Measurements from ENCODE around the gene PCSK5.
A peak's percentile ranks its signal among the peaks of the same experiment; 100 is the strongest.
"Not testable (repeated sequence)": the region's sequence is repeated elsewhere in the genome, so short reads cannot be mapped to it uniquely, and the experiment has no call there.

The PCSK5 gene

GRCh38 chr9:76255781-76256455, 365.4 kb downstream of the PCSK5 start:
- peak; percentile 2 for DNase-seq (ENCODE audit: low spot score)

- DNase-seq (ENCODE audit: low spot score): no peak
Measured at GRCh38 chr9:76257311-76257710, 366.8 kb downstream of the PCSK5 start.

- no peak for DNase-seq (ENCODE audit: low spot score)
Measured at GRCh38 chr9:76266649-76267283, 376.3 kb downstream of the PCSK5 start.

GRCh38 chr9:76267284-76267652, 376.8 kb downstream of the PCSK5 start:
- no peak for DNase-seq (ENCODE audit: low spot score)

- no peak for DNase-seq (ENCODE audit: low spot score)
Measured at GRCh38 chr9:76269789-76270188, 379.3 kb downstream of the PCSK5 start.

GRCh38 chr9:76271755-76272154, 381.3 kb downstream of the PCSK5 start:
- no peak for DNase-seq (ENCODE audit: low spot score)

GRCh38 chr9:76289042-76289441, 398.6 kb downstream of the PCSK5 start:
- DNase-seq (ENCODE audit: low spot score): no peak

GRCh38 chr9:76289703-76290102, 399.2 kb downstream of the PCSK5 start:
- no peak for DNase-seq (ENCODE audit: low spot score)

GRCh38 chr9:76290555-76290954, 400.1 kb downstream of the PCSK5 start:
- DNase-seq (ENCODE audit: low spot score): no peak

GRCh38 chr9:76292246-76292645, 401.8 kb downstream of the PCSK5 start:
- DNase-seq (ENCODE audit: low spot score): no peak

- no peak for DNase-seq (ENCODE audit: low spot score)
Measured at GRCh38 chr9:76292658-76293057, 402.2 kb downstream of the PCSK5 start.

- DNase-seq (ENCODE audit: low spot score): no peak
Measured at GRCh38 chr9:76294301-76294700, 403.8 kb downstream of the PCSK5 start.

- no peak for DNase-seq (ENCODE audit: low spot score)
Measured at GRCh38 chr9:76296561-76297310, 406.3 kb downstream of the PCSK5 start.

GRCh38 chr9:76297721-76298239, 407.3 kb downstream of the PCSK5 start:
- DNase-seq (ENCODE audit: low spot score): no peak

- no peak for DNase-seq (ENCODE audit: low spot score)
Measured at GRCh38 chr9:76298521-76299144, 408.2 kb downstream of the PCSK5 start.

- DNase-seq (ENCODE audit: low spot score): no peak
Measured at GRCh38 chr9:76302543-76302942, 412.1 kb downstream of the PCSK5 start.

- peak; percentile 30 for DNase-seq (ENCODE audit: low spot score)
Measured at GRCh38 chr9:76302947-76303550, 412.6 kb downstream of the PCSK5 start.

- not testable (repeated sequence) for DNase-seq (ENCODE audit: low spot score)
Measured at GRCh38 chr9:76307047-76307446, 416.6 kb downstream of the PCSK5 start.

- no peak for DNase-seq (ENCODE audit: low spot score)
Measured at GRCh38 chr9:76310577-76310976, 420.1 kb downstream of the PCSK5 start.

- no peak for DNase-seq (ENCODE audit: low spot score)
Measured at GRCh38 chr9:76310991-76311390, 420.5 kb downstream of the PCSK5 start.

- DNase-seq (ENCODE audit: low spot score): no peak
Measured at GRCh38 chr9:76311537-76311936, 421.1 kb downstream of the PCSK5 start.

- DNase-seq (ENCODE audit: low spot score): no peak
Measured at GRCh38 chr9:76313771-76314170, 423.3 kb downstream of the PCSK5 start.
